ENCODE measurements around the gene MRO. TPM values are rescaled to one million over a fixed set of nuclear protein-coding genes. Genes with fewer than 3 reads are reported as not detected.

Gene MRO
- total RNA-seq, 1 experiment from 2014 or later: not detected

GRCh38 chr18:50793641-50794565, 25.9 kb downstream of the MRO start:
- intact Hi-C loops (cut with micrococcal nuclease; ENCODE audit: unreplicated experiment): no loop called here
- Histone ChIP-seq H3K36me3 (ENCODE audit: control insufficient read depth, insufficient read depth, low read length) (no peaks in the 10 kb centered on the region), H3K4me1 (ENCODE audit: control insufficient read depth, insufficient read depth, low read length) (no peaks in the 10 kb centered on the region), H3K9me3 (ENCODE audit: control insufficient read depth, insufficient read depth, low read depth, low read length) (no peaks in the 10 kb centered on the region), H3K4me3 (ENCODE audit: low read depth in 2 of 2, low read length in 2 of 2) (no peak overlapping the region), H3K27ac (ENCODE audit: low read length) (no peak overlapping the region), H3K27me3 (ENCODE audit: control insufficient read depth, insufficient read depth, low read length) (peaks cover 3% of the 10 kb centered on the region; the same call in 1 of the 2 replicates)
- in situ Hi-C loops (cut with HindIII; ENCODE audit: low pct_unique_long_range_greater_than_20kb, low sequenced_read_pairs): no loop called here
- no TSS peak for BruUV-seq (replicated peaks)
- ChIA-PET POLR2A (no interaction called here), CTCF (no interaction called here)
- DNase-seq (ENCODE audit: low read depth, low spot score) (no peak), ATAC-seq (no peak)
- TF ChIP-seq POLR2AphosphoS5 (IDR thresholded peaks at IDR 0.05; ENCODE audit: low read depth, low read length) (no peak), CTCF (IDR thresholded peaks at IDR 0.05) (no peak), TCF7L2 (IDR thresholded peaks at IDR 0.05; ENCODE audit: low read depth, low read length) (no peak), SIN3A (IDR thresholded peaks at IDR 0.05; ENCODE audit: borderline replicate concordance, insufficient read depth, low read depth, low read length) (no peak)
- TF ChIP-seq, protein P1, sequence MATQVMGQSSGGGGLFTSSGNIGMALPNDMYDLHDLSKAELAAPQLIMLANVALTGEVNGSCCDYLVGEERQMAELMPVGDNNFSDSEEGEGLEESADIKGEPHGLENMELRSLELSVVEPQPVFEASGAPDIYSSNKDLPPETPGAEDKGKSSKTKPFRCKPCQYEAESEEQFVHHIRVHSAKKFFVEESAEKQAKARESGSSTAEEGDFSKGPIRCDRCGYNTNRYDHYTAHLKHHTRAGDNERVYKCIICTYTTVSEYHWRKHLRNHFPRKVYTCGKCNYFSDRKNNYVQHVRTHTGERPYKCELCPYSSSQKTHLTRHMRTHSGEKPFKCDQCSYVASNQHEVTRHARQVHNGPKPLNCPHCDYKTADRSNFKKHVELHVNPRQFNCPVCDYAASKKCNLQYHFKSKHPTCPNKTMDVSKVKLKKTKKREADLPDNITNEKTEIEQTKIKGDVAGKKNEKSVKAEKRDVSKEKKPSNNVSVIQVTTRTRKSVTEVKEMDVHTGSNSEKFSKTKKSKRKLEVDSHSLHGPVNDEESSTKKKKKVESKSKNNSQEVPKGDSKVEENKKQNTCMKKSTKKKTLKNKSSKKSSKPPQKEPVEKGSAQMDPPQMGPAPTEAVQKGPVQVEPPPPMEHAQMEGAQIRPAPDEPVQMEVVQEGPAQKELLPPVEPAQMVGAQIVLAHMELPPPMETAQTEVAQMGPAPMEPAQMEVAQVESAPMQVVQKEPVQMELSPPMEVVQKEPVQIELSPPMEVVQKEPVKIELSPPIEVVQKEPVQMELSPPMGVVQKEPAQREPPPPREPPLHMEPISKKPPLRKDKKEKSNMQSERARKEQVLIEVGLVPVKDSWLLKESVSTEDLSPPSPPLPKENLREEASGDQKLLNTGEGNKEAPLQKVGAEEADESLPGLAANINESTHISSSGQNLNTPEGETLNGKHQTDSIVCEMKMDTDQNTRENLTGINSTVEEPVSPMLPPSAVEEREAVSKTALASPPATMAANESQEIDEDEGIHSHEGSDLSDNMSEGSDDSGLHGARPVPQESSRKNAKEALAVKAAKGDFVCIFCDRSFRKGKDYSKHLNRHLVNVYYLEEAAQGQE (IDR thresholded peaks at IDR 0.05; ENCODE audit: insufficient read depth in 1 of 2, low read depth in 2 of 2, low read length in 1 of 2): no peak

- ChIA-PET POLR2A (no interaction called here), CTCF (no interaction called here)
- no peaks in the 10 kb centered on the region for H3K36me3 ChIP-seq (ENCODE audit: control insufficient read depth, insufficient read depth, low read length)
- TF ChIP-seq, protein P1 (IDR thresholded peaks at IDR 0.05; ENCODE audit: insufficient read depth in 1 of 2, low read depth in 2 of 2, low read length in 1 of 2): no peak
- TF ChIP-seq POLR2AphosphoS5 (IDR thresholded peaks at IDR 0.05; ENCODE audit: low read depth, low read length) (no peak), SIN3A (IDR thresholded peaks at IDR 0.05; ENCODE audit: borderline replicate concordance, insufficient read depth, low read depth, low read length) (no peak)
- in situ Hi-C loops (cut with HindIII; ENCODE audit: low pct_unique_long_range_greater_than_20kb, low sequenced_read_pairs) (no loop called here), intact Hi-C loops (cut with micrococcal nuclease; ENCODE audit: unreplicated experiment) (no loop called here)
- H3K4me3 ChIP-seq (ENCODE audit: low read depth in 2 of 2, low read length in 2 of 2): no peak overlapping the region
- H3K27me3 ChIP-seq (ENCODE audit: control insufficient read depth, insufficient read depth, low read length): peaks cover 3% of the 10 kb centered on the region; the same call in 1 of the 2 replicates
- ATAC-seq (no peak), DNase-seq (ENCODE audit: low read depth, low spot score) (no peak)
- no peak overlapping the region for H3K27ac ChIP-seq (ENCODE audit: low read length)
- H3K9me3 ChIP-seq (ENCODE audit: control insufficient read depth, insufficient read depth, low read depth, low read length): no peaks in the 10 kb centered on the region
- no TSS peak for BruUV-seq (replicated peaks)
- H3K4me1 ChIP-seq (ENCODE audit: control insufficient read depth, insufficient read depth, low read length): no peaks in the 10 kb centered on the region
Measured at GRCh38 chr18:50792885-50793284, 26.9 kb downstream of the MRO start.
